Middle frontal gyrus (tissue), 1 donor: ENCODE measurements around the gene FAM20C.
A peak's percentile ranks its signal among the peaks of the same experiment; 100 is the strongest.

Experiments
- DNase-seq: peaks from one replicate; pipeline ENCODE4 v3.0.0-alpha.2; 2015; ENCODE audit warnings: low spot score; ENCODE audit errors: extremely low spot score

FAM20C gene

DNA sequence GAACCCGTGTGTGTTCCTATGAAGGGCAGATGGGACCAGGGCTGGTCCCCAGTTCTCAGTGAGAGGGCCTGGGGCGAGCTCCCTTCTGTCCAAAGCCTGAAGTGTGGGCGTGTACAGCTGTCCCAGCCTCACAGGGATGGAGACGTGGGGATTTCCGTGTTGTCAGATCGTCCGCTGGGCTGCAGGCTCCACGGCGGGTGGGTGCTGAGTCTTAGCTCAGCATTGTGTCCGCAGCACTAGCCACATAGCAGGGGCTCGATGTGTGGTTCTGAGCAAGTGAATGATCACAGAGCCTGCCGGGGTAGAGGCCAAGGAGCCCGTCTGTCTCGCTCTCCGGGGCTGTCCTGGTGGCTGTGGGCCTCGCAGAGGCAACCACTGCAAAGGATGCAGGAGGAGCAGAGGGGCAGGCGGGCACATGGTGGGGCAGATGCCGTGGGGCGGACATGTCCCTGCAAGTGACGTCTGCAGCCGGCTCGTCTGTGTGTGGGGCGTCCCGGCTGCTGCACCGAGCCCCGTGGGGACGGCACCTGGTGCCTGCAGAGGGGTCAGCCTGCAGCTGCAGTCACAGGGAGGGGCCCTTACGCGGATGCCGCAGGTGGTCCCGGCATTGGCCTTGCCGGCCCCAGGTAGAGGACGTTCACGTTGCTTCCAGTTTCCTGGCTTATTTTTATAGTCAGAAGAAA is 30.9 kb downstream of the FAM20C start:
- DNase-seq = no peak

GRCh38 chr7:223861-224260 is 31.5 kb downstream of the FAM20C start:
- no peak for DNase-seq

GRCh38 chr7:226281-226895 is 34.0 kb downstream of the FAM20C start:
- no peak for DNase-seq

DNA sequence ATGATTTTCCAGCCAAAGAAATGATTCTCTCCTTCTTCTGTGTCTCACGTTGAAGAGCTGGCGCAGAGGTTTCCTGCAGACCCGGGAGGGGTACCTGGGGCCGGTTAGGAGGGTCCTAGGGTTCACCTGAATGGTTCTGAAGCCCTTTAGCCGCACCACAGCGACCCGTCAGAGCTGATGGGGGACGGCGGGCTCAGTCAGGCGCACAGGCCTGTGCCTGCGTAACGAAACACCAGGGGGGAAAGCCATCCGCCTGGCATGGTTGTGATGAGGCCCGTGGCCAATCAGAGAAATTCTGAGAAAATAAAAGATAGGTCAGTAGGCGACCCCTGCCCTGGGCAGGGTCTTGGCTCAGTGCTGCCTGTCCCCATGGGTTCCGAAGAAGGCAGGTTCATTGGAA is 35.6 kb downstream of the FAM20C start:
- DNase-seq = no peak

- DNase-seq = no peak
These were observed 36.2 kb downstream of the FAM20C start for GRCh38 chr7:228610-229009.

GRCh38 chr7:229184-229964 is 37.0 kb downstream of the FAM20C start:
- peak; percentile 46 for DNase-seq

GRCh38 chr7:230274-230673 is 37.9 kb downstream of the FAM20C start:
- no peak for DNase-seq

GRCh38 chr7:231030-231857 is 38.9 kb downstream of the FAM20C start:
- DNase-seq = no peak

DNA sequence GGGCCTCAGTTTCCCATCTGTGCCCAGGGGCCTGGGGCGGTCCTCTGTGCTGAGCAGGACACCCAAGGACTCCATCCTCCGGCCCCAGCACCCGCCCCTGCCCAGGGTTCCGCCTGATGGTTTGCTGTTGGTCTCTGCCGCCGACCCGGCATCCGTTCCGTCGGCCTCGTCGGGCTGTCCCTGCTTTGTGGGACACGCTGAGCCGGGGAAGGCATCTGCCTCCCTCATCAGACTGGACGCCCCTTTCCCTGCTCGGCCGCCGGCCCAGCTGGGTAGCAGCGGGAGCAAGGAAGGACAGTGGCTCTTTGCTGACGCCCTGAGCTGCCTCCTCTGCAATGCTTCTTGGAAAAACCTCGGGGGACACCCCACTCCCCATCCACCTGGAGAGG is 39.5 kb downstream of the FAM20C start:
- DNase-seq = no peak

- no peak for DNase-seq
These were observed 40.3 kb downstream of the FAM20C start for GRCh38 chr7:232410-233248.

GRCh38 chr7:233249-234035 is 41.1 kb downstream of the FAM20C start:
- DNase-seq = no peak

DNA sequence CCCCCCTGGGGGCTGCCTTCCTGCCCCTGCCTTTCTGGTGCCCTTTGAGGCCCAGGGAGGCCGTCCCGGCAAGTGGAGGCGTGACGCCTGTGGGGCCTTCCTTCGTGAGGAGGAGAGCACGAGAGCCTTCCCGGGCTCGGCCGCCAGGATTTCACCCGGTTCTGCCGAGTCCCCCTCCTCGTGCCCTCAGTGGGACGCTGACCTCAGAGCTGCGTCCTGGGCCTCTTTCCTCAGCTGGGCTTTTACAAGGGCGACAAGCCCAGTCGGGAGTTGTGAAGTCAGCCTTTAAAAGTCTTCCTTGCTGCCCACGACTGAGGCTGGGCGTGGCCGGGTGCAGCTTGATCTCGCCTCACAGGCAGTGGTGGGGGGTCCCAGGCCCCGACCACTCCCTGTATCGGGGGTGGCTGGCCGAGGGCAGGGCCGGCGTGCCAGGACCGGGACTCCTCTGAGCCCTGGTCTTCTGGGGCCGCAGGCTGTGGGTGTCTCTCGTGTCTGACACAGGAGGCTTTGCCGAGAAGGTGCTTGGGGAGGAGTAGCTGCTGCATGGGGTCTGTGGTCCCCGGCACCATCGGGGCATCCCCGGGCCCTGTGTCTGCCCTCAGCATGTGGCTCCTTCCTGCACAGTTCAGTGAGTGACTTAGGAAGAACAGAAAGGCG is 41.8 kb downstream of the FAM20C start:
- no peak for DNase-seq

GRCh38 chr7:234708-235553 is 42.6 kb downstream of the FAM20C start:
- DNase-seq = no peak

- no peak for DNase-seq
These were observed 43.4 kb downstream of the FAM20C start for GRCh38 chr7:235576-236395.

GRCh38 chr7:236967-237366 is 44.6 kb downstream of the FAM20C start:
- no peak for DNase-seq

DNA sequence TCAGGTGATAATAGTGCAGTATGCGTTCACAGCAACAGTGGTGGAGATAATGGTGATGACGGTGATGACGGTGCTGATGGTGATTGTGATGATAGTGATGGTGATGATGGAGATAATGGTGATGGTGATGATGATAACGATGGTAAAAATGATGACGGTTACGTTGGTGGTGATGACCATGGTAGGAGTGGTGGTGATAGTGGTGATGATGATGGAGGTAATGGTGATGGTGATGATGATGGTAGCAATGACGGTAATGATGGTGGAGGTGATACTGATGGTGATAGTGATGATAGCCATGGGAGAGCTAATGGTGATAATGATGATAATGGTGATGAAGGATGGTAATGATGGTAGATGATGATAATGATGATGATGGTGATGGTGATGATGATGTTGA is 45.0 kb downstream of the FAM20C start:
- DNase-seq = no peak

DNA sequence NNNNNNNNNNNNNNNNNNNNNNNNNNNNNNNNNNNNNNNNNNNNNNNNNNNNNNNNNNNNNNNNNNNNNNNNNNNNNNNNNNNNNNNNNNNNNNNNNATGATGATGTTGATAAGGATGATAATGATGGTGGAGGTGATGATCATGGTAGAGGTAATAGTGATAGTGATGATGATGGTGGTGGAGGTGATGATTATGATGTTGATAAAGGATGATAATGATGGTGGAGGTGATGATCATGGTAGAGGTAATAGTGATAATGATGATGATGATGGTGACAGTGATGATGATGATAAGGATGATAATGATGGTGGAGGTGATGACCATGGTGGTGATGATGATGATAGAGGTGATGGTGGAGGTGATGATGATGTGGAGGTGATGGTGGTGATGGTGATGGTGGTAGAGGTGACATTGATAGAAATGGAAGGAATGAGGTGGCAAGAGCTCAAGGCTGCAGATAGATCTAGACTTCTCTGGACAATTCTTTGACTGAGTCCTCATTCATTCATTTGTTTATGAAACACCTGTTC is 47.8 kb downstream of the FAM20C start:
- no peak for DNase-seq
